Hepatocyte (in vitro differentiated cells): ENCODE data around the gene CEP120. TPM values are rescaled to one million over a fixed set of nuclear protein-coding genes. Genes with fewer than 3 reads are reported as not detected.
"Not testable (repeated sequence)": the region's sequence is repeated elsewhere in the genome, so short reads cannot be mapped to it uniquely, and the experiment has no call there.

Experiments
- DNase-seq: peaks from one replicate; pipeline ENCODE4 v3.0.0-alpha.2; 2016; ENCODE audit warnings: low spot score
- H2AFZ ChIP-seq: fragments of 200-600 bp; sonication (generic); 2 replicates; pipeline ENCODE4 v1.6.0; 2016; ENCODE audit warnings: antibody characterized with exemption, mild to moderate bottlenecking
- H3K27ac ChIP-seq: fragments of 200-600 bp; sonication (generic); 2 replicates; pipeline ENCODE4 v1.5.1; 2016; ENCODE audit warnings: mild to moderate bottlenecking
- H3K27me3 ChIP-seq: fragments of 200-600 bp; sonication (generic); 2 replicates; pipeline ENCODE4 v1.6.1; 2016
- H3K36me3 ChIP-seq: fragments of 200-600 bp; sonication (generic); replicated peaks from 2 replicates; pipeline ENCODE4 v1.5.1; 2016; ENCODE audit warnings: low read depth; ENCODE audit not compliant: insufficient read depth
- H3K4me1 ChIP-seq: fragments of 200-600 bp; sonication (generic); 2 replicates; pipeline ENCODE4 v1.5.1; 2016; ENCODE audit warnings: mild to moderate bottlenecking, moderate library complexity; ENCODE audit not compliant: insufficient read depth
- H3K4me2 ChIP-seq: fragments of 200-600 bp; sonication (generic); 2 replicates; pipeline ENCODE4 v1.6.0; 2016
- H3K4me3 ChIP-seq: fragments of 200-600 bp; sonication (generic); 2 replicates; pipeline ENCODE4 v1.5.1; 2016; ENCODE audit warnings: mild to moderate bottlenecking
- H3K79me2 ChIP-seq: fragments of 200-600 bp; sonication (generic); 2 replicates; pipeline ENCODE4 v1.6.0; 2017; ENCODE audit warnings: mild to moderate bottlenecking
- H3K9me2 ChIP-seq: fragments of 200-600 bp; sonication (generic); replicated peaks from 2 replicates; pipeline ENCODE4 v1.6.0; 2017; ENCODE audit warnings: mild to moderate bottlenecking; ENCODE audit not compliant: insufficient read depth
- H3K9me3 ChIP-seq: fragments of 200-600 bp; sonication (generic); 2 replicates; pipeline ENCODE4 v1.5.1; 2016; ENCODE audit warnings: low read depth, mild to moderate bottlenecking
- H4K20me1 ChIP-seq: fragments of 200-600 bp; sonication (generic); 2 replicates; pipeline ENCODE4 v1.6.0; 2016; ENCODE audit warnings: mild to moderate bottlenecking; ENCODE audit not compliant: insufficient read depth, poor library complexity, severe bottlenecking
- EZH2 ChIP-seq: fragments of 200-600 bp; sonication (generic); IDR thresholded peaks from 2 replicates; pipeline ENCODE4 v1.6.1; 2016; ENCODE audit warnings: antibody characterized with exemption, mild to moderate bottlenecking, borderline replicate concordance
- EZH2phosphoT487 ChIP-seq: fragments of 200-600 bp; sonication (generic); IDR thresholded peaks from one replicate; pipeline ENCODE4 v1.6.1; 2018; ENCODE audit warnings: antibody characterized with exemption, mild to moderate bottlenecking, low read depth, moderate library complexity; ENCODE audit not compliant: unreplicated experiment, severe bottlenecking
- WGBS: methylation state at CpG from one replicate; pipeline ENCODE4 v1.1.6; 2016; ENCODE audit warnings: low lambda C conversion rate; ENCODE audit errors: missing lambda C conversion rate; 5-methylcytosine and 5-hydroxymethylcytosine counted together
- polyA plus RNA-seq: library from polyadenylated mRNA; unstranded; fragments of >200 nt; fragmentation: Nextera tagmentation; extraction: Ambion mirVana; gene quantifications from 2 replicates; pipeline ENCODE4 v1.2.1, GENCODE V29; 2016
- total RNA-seq: library from RNA; depleted of rRNA; stranded (reverse); fragments of >200 nt; gene quantifications from 2 replicates; pipeline ENCODE4 v1.2.3, GENCODE V29; 2014
- TF ChIP-seq, protein P1 (sequence below): fragments of 200-600 bp; sonication (generic); IDR thresholded peaks from 2 replicates; pipeline ENCODE4 v1.5.1; 2016; ENCODE audit warnings: antibody characterized with exemption, mild to moderate bottlenecking; ENCODE audit not compliant: poor library complexity

The CEP120 gene
- total and polyA plus RNA-seq, 2 experiments from 2014 or later = 5.7 to 17.5 TPM

DNA sequence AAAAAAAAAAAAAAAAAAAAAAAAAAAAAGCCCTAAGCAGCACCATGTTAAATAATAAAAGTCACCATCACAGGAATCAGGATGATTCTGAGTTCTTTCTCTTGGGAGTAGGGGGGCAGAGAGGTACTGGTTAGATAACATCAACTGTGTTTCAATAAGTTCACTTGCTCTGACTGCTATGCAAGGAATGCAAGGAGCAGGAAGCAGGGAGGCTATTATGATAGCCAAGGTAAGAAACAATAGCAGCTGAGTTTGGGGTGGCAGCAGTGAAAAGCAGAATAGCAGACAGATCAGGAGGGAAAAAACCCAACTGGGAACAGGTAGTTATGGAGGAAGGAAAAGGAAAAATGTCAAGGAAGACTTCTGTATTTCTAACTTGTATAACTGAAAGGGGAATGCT, 8.2 kb downstream of the CEP120 start:
- Histone ChIP-seq H3K4me2 (no peak overlapping the region), H3K27me3 (no peaks in the 10 kb centered on the region), H3K4me3 (no peak overlapping the region), H3K4me1 (no peaks in the 10 kb centered on the region), H3K9me3 (no peaks in the 10 kb centered on the region), H2AFZ (no peak overlapping the region), H3K9me2 (no peaks in the 10 kb centered on the region), H3K27ac (no peak overlapping the region), H3K79me2 (peaks cover 9% of the 10 kb centered on the region), H4K20me1 (no peaks in the 10 kb centered on the region), H3K36me3 (no peaks in the 10 kb centered on the region)
- DNase-seq = no peak
- no peak for TF ChIP-seq EZH2
- TF ChIP-seq EZH2phosphoT487 = no peak
- TF ChIP-seq, protein P1, sequence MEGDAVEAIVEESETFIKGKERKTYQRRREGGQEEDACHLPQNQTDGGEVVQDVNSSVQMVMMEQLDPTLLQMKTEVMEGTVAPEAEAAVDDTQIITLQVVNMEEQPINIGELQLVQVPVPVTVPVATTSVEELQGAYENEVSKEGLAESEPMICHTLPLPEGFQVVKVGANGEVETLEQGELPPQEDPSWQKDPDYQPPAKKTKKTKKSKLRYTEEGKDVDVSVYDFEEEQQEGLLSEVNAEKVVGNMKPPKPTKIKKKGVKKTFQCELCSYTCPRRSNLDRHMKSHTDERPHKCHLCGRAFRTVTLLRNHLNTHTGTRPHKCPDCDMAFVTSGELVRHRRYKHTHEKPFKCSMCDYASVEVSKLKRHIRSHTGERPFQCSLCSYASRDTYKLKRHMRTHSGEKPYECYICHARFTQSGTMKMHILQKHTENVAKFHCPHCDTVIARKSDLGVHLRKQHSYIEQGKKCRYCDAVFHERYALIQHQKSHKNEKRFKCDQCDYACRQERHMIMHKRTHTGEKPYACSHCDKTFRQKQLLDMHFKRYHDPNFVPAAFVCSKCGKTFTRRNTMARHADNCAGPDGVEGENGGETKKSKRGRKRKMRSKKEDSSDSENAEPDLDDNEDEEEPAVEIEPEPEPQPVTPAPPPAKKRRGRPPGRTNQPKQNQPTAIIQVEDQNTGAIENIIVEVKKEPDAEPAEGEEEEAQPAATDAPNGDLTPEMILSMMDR = no peak

DNA sequence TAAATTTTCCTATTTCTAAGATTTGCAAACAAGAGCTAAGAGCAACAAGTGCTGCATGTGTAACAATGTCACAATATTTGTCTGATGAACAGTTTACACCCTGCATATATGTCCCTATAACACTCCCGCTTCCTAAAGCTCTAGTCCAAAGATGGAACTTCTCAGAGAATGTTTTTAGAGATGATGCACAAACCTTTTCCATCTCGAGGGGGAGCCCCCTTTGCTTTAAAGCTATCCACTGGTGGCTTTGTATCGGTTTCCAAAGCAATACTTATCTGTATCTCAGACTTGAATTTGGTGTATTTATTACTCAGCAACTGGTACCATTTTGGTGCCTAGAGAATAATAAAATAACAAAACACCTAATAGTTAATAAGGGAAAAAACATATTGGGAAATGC, 11.0 kb downstream of the CEP120 start:
- WGBS = 99% methylated on average over 3 of the region's 3 CpGs
- Histone ChIP-seq H3K79me2 (no peaks in the 10 kb centered on the region), H3K4me2 (no peak overlapping the region), H3K9me2 (no peaks in the 10 kb centered on the region), H3K27ac (no peak overlapping the region), H3K4me1 (no peaks in the 10 kb centered on the region), H3K9me3 (no peaks in the 10 kb centered on the region), H4K20me1 (no peaks in the 10 kb centered on the region), H3K36me3 (no peaks in the 10 kb centered on the region), H3K27me3 (no peaks in the 10 kb centered on the region), H2AFZ (no peak overlapping the region), H3K4me3 (no peak overlapping the region)
- no peak for TF ChIP-seq EZH2phosphoT487
- TF ChIP-seq, protein P1 = no peak
- TF ChIP-seq EZH2 = no peak
- no peak for DNase-seq

DNA sequence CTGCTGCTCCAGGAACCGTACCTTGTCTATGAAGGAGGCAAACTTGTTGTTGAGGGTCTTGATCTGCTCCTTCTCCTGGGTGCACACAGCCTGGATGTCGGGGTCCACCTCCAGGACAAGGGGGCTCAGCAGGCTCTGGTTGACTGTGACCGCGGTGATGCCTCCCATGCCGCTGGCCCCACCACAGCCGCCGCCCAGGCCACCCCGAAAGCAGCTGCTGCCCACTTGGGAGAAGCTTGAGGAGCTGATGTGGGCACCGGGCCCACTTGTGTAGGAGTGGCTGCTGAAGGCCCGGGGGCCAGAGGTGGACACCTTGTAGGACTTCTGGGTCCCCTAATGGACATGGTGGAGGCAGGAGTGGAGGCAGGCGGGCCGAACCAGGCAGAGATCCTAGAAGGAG, 21.2 kb downstream of the CEP120 start:
- H3K27ac ChIP-seq, H3K4me3 ChIP-seq, H4K20me1 ChIP-seq, H3K9me3 ChIP-seq, H3K9me2 ChIP-seq, H2AFZ ChIP-seq, H3K27me3 ChIP-seq, H3K79me2 ChIP-seq, H3K4me2 ChIP-seq, H3K4me1 ChIP-seq, H3K36me3 ChIP-seq, DNase-seq: not testable (repeated sequence)
- 90% methylated on average over 12 of the region's 12 CpGs for WGBS

DNA sequence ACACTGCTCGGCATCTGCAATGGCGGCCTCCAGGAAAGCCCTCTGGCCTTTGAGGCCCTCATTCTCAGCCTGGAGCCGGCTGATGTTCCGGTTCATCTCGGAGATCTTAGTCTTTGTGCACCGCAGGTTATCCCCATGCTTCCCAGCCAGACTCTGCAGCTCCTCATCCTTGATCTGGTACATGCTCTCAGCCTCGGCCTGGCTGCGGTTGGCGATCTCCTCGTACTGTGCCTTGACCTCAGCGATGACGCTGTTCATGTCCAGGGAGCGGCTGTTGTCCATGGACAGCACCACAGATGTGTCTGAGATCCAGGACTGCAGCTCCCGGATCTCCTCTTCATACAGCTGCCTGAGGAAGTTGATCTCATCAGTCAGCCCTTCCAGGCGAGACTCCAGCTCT, 21.9 kb downstream of the CEP120 start:
- Histone ChIP-seq H3K79me2 (no peaks in the 10 kb centered on the region), H3K4me2 (no peak overlapping the region), H4K20me1 (no peaks in the 10 kb centered on the region), H3K27me3 (no peaks in the 10 kb centered on the region), H3K9me3 (no peaks in the 10 kb centered on the region), H3K27ac (no peak overlapping the region), H3K4me3 (no peak overlapping the region), H3K4me1 (no peaks in the 10 kb centered on the region), H2AFZ (no peak overlapping the region), H3K36me3 (no peaks in the 10 kb centered on the region), H3K9me2 (no peaks in the 10 kb centered on the region)
- TF ChIP-seq EZH2 (no peak), EZH2phosphoT487 (no peak)
- TF ChIP-seq, protein P1 = no peak
- no peak for DNase-seq
- WGBS = 94% methylated on average over 15 of the region's 15 CpGs

DNA sequence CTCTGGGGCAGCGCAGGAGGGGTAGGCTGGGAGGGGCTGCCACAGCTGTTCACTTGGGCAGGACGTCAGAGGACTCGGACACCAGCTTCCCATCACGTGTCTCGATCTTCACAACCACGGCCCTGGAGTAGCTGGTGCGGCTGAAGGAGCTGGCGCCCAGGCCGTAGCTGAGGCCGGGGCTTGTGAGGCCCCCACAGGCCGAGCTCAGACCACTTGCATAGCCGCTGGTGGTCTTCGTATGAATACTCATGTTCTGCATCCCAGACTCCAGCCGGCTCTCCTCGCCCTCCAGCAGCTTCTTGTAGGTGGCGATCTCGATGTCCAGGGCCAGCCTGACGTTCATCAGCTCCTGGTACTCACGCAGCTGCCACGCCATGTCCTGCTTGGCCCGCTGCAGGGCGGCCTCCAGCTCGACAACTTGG, 22.3 kb downstream of the CEP120 start:
- not testable (repeated sequence) for H3K9me3 ChIP-seq, H3K27ac ChIP-seq, H3K4me1 ChIP-seq, H3K79me2 ChIP-seq, H2AFZ ChIP-seq, H3K27me3 ChIP-seq, H3K9me2 ChIP-seq, H4K20me1 ChIP-seq, H3K36me3 ChIP-seq, H3K4me2 ChIP-seq, DNase-seq, H3K4me3 ChIP-seq
- 98% methylated on average over 23 of the region's 23 CpGs for WGBS
